ENCODE data around the gene HTR3A. TPM values are rescaled to one million over a fixed set of nuclear protein-coding genes. Genes with fewer than 3 reads are reported as not detected.

HTR3A gene
- total RNA-seq, 1 experiment from 2014 or later = 0.21 TPM

- CTCF ChIA-PET = interaction anchor here (0.6 kb wide), 1 partner anchor 117 kb away, joined by 6 read pairs; no protein-coding TSS in a partner anchor
- intact Hi-C loops (cut with micrococcal nuclease; ENCODE audit: unreplicated experiment) (no loop called here), in situ Hi-C loops (cut with HindIII; ENCODE audit: low pct_unique_long_range_greater_than_20kb, low sequenced_read_pairs) (no loop called here)
- Histone ChIP-seq H3K27me3 (ENCODE audit: control insufficient read depth, insufficient read depth, low read length) (no peaks in the 10 kb centered on the region), H3K27ac (ENCODE audit: low read length) (no peak overlapping the region), H3K4me1 (ENCODE audit: control insufficient read depth, insufficient read depth, low read length) (no peaks in the 10 kb centered on the region), H3K36me3 (ENCODE audit: control insufficient read depth, insufficient read depth, low read length) (no peaks in the 10 kb centered on the region), H3K9me3 (ENCODE audit: control insufficient read depth, insufficient read depth, low read depth, low read length) (no peaks in the 10 kb centered on the region), H3K4me3 (ENCODE audit: low read depth in 2 of 2, low read length in 2 of 2) (no peak overlapping the region)
- DNase-seq (ENCODE audit: low read depth, low spot score) (no peak), ATAC-seq (no peak)
- TF ChIP-seq CTCF (IDR thresholded peaks at IDR 0.05) (no peak), REST (IDR thresholded peaks at IDR 0.05; ENCODE audit: insufficient read depth in 1 of 2, low read depth in 2 of 2, low read length in 1 of 2) (no peak), TCF7L2 (IDR thresholded peaks at IDR 0.05; ENCODE audit: low read depth, low read length) (no peak), SIN3A (IDR thresholded peaks at IDR 0.05; ENCODE audit: borderline replicate concordance, insufficient read depth, low read depth, low read length) (no peak), POLR2AphosphoS5 (IDR thresholded peaks at IDR 0.05; ENCODE audit: low read depth, low read length) (no peak)
- POLR2A ChIA-PET = no interaction called here
- no TSS peak for BruUV-seq (replicated peaks)
Observed at GRCh38 chr11:113971506-113972195, 3.3 kb upstream of the HTR3A start.

- TF ChIP-seq REST (IDR thresholded peaks at IDR 0.05; ENCODE audit: insufficient read depth in 1 of 2, low read depth in 2 of 2, low read length in 1 of 2) (no peak), SIN3A (IDR thresholded peaks at IDR 0.05; ENCODE audit: borderline replicate concordance, insufficient read depth, low read depth, low read length) (no peak), TCF7L2 (IDR thresholded peaks at IDR 0.05; ENCODE audit: low read depth, low read length) (no peak), POLR2AphosphoS5 (IDR thresholded peaks at IDR 0.05; ENCODE audit: low read depth, low read length) (no peak), CTCF (IDR thresholded peaks at IDR 0.05) (no peak)
- BruUV-seq (replicated peaks) = no TSS peak
- ChIA-PET POLR2A (no interaction called here), CTCF (no interaction called here)
- Histone ChIP-seq H3K4me3 (ENCODE audit: low read depth in 2 of 2, low read length in 2 of 2) (no peak overlapping the region), H3K4me1 (ENCODE audit: control insufficient read depth, insufficient read depth, low read length) (no peaks in the 10 kb centered on the region), H3K9me3 (ENCODE audit: control insufficient read depth, insufficient read depth, low read depth, low read length) (no peaks in the 10 kb centered on the region), H3K36me3 (ENCODE audit: control insufficient read depth, insufficient read depth, low read length) (no peaks in the 10 kb centered on the region), H3K27ac (ENCODE audit: low read length) (no peak overlapping the region), H3K27me3 (ENCODE audit: control insufficient read depth, insufficient read depth, low read length) (peaks cover 4% of the 10 kb centered on the region; the same call in 1 of the 2 replicates)
- DNase-seq (ENCODE audit: low read depth, low spot score) = no peak
- in situ Hi-C loops (cut with HindIII; ENCODE audit: low pct_unique_long_range_greater_than_20kb, low sequenced_read_pairs) (no loop called here), intact Hi-C loops (cut with micrococcal nuclease; ENCODE audit: unreplicated experiment) (no loop called here)
- no peak for ATAC-seq
Observed at GRCh38 chr11:113977071-113977490, 2.2 kb downstream of the HTR3A start.

Data from Panc1 (cell line).